HG03565 (cell line): ENCODE measurements around the gene CBLC.

ENCODE experiments used
- ATAC-seq: cut with Tn5 transposase; IDR thresholded peaks from one replicate; pipeline ENCODE4 v1.9.1; 2021; ENCODE audit warnings: mild to moderate bottlenecking, moderate library complexity; ENCODE audit not compliant: unreplicated experiment

Gene CBLC

GRCh38 chr19:44777715-44778347 lies at the start of gene CBLC:
TSS of gene CBLC (plus strand) at chr19:44777890. CDS start at chr19:44777932, 42 bp downstream.
- no peak for ATAC-seq

GRCh38 chr19:44728178-44728577 lies 49.5 kb upstream of the CBLC start:
- ATAC-seq, result no peak

GRCh38 chr19:44729516-44730033 lies 48.1 kb upstream of the CBLC start:
- no peak for ATAC-seq

GRCh38 chr19:44731081-44731480 lies 46.6 kb upstream of the CBLC start:
- ATAC-seq, result no peak

- no peak for ATAC-seq
These were observed 46.1 kb upstream of the CBLC start for GRCh38 chr19:44731622-44732021.

- ATAC-seq, result no peak
These were observed 45.3 kb upstream of the CBLC start for GRCh38 chr19:44732235-44733014.

- ATAC-seq, result no peak
These were observed 43.3 kb upstream of the CBLC start for GRCh38 chr19:44734357-44734756.

- no peak for ATAC-seq
These were observed 42.7 kb upstream of the CBLC start for GRCh38 chr19:44735011-44735410.

GRCh38 chr19:44737238-44738071 lies 40.2 kb upstream of the CBLC start:
- ATAC-seq, result no peak

- ATAC-seq, result no peak
These were observed 39.6 kb upstream of the CBLC start for GRCh38 chr19:44738136-44738535.

- ATAC-seq, result no peak
These were observed 38.8 kb upstream of the CBLC start for GRCh38 chr19:44738603-44739558.

GRCh38 chr19:44740351-44740824 lies 37.3 kb upstream of the CBLC start:
- no peak for ATAC-seq

- no peak for ATAC-seq
These were observed 36.4 kb upstream of the CBLC start for GRCh38 chr19:44741258-44741731.

GRCh38 chr19:44741841-44742329 lies 35.8 kb upstream of the CBLC start:
- no peak for ATAC-seq

GRCh38 chr19:44742330-44743061 lies 35.2 kb upstream of the CBLC start:
- ATAC-seq, result no peak

GRCh38 chr19:44744871-44745332 lies 32.8 kb upstream of the CBLC start:
- no peak for ATAC-seq

GRCh38 chr19:44745341-44745831 lies 32.3 kb upstream of the CBLC start:
- ATAC-seq, result no peak

- ATAC-seq, result no peak
These were observed 31.6 kb upstream of the CBLC start for GRCh38 chr19:44745887-44746600.
